Measurements from ENCODE around the gene TLE6.

GRCh38 chr19:3034656-3035541 is 57.5 kb downstream of the TLE6 start:
- TF ChIP-seq CTCF (IDR thresholded peaks at IDR 0.05; ENCODE audit: insufficient read depth, low read length) = no peak
- TF ChIP-seq POLR2AphosphoS5 (IDR thresholded peaks at IDR 0.05; ENCODE audit: low read depth) = no peak; the same call in 1 of the 2 replicates
- TF ChIP-seq GABPA (IDR thresholded peaks at IDR 0.05; ENCODE audit: low read depth) = peak; percentile 76
